Activated CD4-positive, CD25-positive, alpha-beta regulatory T cell (primary cell): Measurements from ENCODE around the gene SEMA3D.

Experiments used
- DNase-seq, 4 experiments: peaks; one replicate each; lab custom pipeline; 2025; lab: John Stamatoyannopoulos, UW

Gene SEMA3D

DNA sequence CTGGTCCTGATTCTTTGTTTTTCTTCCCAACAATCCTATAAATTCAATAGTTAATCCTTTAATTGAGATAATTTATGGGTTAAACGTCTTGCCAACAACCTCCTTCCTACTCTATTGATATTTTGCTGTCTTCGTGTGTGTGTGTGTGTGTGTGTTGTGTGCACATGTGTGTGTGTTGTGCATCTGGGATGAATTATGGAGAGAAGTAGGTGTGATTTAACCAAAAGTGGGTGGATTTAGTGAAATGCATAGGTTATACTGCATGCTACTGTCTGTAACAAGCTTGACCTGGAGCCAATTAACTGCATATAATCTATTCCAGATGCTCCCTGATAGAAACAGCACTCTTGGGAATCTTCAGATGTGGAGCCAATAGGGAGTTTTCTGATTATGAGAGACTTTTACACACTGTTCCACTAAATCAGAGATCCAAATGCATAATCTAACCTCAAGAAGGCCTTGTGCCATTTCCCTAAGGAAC is 61.2 kb downstream of the SEMA3D start:
- no peak for DNase-seq

DNA sequence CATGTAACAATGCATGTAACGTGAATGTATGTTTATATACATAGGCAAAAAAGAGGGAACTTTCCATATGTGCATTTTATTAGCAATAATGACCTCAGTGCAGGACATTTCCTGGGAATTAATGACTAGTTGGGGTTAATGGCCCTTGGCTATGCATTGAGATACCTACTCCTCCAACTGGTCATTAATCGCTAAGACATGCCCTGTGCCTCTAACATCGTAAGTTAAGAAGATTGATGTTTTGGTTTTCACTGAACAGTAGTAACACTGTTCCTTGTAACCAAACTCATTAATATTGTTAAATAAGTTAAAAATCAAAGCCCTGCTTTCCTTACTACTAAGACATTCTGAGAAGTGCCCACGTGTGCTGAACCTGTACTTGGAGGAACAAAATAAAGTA is 61.7 kb downstream of the SEMA3D start:
- no peak for DNase-seq

DNA sequence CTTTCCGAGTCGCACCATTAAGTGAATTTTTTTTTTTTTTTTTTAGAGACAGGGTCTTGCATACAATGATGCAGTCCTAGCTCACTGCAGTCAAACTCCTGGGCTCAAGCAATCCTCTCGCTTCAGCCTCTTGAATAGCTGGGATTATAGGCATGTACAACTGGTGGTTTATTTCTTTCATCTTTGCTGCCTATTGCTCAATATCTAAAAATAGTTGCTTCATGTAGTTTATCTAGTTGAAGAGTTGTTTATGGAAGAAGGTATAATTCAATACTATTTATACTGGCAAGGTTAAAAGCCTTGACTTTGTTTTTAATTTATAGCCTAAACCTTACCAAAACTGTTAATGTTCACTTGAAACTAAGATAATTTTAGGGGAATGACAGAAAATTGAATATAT is 66.9 kb downstream of the SEMA3D start:
- DNase-seq = no peak

DNA sequence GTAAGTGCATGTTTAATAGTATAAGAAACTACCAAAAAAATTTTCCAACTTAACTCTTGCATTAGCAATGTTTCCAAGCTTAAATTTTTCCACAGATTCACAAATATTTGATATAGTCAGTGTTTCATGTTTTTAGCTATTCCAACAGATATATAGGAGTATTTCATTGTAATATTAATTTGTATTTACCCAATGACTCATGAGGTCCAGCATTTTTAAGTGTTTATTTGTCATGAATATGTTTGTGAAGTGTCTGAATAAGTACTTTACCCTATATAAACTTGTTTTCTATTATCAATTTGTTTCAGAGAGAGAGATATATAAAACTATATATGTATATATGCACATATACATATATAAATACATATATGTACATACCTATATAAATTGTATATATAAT is 71.0 kb downstream of the SEMA3D start:
- no peak for DNase-seq

DNA sequence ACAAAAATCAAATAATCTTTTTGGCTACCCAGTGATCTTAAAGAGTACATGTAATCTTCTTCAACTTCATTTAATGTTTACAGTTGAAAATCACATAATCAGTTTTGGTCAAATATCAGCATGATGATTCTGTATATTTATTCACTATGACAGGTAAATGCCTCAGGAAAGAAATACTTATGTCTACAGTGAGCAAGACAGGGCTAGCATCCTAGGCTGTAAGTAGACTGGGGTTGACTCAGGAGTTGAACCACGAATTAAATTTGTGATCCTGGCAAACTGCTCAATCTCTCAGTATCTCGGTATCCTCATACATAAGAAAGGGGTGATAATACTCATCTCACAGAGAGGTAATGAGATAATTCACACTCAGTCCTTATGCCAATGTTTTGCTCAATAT is 71.8 kb downstream of the SEMA3D start:
- DNase-seq = no peak

DNA sequence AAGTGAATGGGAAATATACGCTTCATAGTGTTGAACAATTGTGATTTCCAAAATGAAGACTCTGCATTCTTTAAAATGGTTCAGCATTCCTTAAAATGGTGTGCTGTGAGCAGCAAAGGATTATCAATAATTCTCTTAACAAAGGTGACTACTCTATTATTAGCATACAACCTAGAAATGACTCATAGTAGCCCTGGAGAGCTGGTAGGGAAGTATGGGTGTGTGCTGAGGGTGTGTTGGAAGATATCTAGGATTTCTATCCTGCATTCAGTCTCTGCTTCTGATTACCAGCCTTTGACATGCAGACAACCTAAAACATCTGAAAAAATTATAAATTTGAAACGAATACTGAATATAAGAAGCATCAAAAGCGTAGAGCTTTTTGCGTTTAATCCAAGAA is 72.5 kb downstream of the SEMA3D start:
- no peak for DNase-seq

DNA sequence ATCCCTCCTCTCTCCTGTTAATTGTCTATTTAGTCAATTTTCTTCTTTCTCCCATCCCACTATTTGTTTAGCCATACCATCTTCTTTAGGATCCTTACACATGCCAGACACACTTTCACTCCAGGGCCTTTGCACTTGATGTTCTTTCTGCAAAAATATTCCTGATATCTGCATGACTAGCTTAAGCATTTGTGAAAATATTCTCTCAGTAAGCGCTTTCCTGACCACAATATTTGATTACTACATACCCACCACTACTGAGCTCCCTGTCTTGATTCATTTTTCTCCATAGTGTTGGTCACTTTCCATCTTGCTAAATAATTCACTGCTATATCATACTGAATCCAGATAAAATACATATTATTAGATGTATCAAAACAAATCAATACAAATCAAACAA is 75.1 kb downstream of the SEMA3D start:
- no peak for DNase-seq

DNA sequence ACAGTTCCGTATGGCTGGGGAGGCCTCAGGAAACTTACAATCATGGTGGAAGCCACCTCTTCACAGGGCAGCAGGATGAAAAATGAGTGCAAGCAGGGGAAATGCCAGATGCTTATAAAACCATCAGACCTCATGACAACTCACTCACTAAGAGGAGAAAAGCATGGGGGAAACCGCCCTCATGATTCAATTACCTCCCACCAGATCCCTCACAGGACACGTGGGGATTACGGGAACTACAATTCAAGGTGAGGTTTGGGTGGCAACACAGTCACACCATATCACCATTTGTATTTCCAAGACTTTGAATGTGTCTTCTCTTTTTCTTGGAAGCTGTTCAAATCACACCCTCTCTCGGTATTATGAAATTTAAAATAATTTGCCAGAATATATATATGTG is 80.1 kb downstream of the SEMA3D start:
- DNase-seq = no peak

DNA sequence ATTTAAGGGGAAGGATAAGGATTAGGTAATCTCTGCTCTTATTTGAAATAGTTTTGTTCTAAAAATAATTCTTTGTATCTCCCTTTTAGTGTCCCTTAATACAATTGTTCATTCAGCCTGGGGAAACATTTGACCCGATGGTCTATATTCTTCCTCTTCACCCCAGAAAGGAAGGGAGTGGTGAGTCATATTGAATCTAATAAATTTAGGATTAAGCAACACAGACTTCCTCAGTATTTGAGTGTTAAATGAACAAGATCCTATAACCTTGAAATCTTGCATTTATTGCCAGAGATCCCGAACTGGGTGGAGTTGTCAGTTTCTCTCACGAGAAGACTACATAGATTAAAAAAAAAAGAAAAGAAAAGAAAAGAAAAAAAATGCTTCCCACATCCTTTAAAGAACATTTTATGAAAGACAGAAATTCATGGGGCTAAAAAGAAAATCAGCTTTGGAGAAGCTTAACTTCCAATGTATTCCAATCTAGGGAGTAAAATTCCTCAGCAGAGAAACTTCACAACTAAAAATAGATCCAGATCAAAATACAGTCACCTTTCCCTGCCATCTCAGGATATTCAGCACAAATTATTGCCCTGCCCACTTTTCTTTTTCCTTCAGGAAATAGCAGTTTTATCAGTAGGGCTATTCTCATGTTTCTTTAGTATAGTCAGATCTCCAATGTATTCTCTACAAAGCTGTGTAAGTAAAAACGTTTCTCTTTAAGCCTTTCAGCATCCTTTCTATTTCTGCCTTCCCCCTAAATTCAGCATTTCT is 82.2 kb downstream of the SEMA3D start:
- no peak for DNase-seq

DNA sequence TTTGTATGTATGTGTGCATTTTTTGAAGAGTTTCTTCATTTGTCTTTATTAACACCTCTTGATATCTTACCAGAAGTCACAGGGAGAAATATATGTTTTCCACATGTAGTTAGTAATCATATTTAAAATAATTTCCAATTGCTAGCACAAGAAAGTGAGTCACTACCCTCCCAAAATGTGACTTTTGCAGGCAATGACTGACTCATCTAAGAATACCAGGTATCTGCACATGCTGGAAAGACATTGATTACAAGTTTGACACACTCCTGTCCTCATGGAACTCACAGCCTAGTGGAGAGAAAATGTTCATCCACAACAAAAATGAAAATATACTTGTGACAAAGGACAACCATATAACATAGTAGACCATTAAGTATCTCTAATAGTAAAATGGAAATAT is 82.9 kb downstream of the SEMA3D start:
- DNase-seq = no peak

DNA sequence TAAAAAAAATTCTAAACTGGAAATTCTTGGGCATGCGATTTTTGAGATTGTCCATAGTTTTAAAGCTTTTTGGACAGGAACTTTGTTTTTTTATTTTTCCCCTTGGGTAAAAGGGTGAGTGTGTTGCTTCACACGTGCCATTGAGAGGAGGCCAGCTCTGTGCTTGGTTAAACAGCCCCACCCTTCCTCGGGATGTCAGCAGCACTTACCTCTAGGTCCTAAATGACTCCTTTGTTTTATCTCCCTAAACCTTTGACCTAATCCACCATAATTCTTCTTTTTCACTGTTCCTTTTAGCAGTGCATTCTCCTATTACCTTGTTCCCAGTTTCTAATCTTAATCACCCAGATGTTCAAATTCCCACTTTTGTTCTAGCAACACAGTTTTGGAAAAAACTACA is 83.5 kb downstream of the SEMA3D start:
- no peak for DNase-seq

DNA sequence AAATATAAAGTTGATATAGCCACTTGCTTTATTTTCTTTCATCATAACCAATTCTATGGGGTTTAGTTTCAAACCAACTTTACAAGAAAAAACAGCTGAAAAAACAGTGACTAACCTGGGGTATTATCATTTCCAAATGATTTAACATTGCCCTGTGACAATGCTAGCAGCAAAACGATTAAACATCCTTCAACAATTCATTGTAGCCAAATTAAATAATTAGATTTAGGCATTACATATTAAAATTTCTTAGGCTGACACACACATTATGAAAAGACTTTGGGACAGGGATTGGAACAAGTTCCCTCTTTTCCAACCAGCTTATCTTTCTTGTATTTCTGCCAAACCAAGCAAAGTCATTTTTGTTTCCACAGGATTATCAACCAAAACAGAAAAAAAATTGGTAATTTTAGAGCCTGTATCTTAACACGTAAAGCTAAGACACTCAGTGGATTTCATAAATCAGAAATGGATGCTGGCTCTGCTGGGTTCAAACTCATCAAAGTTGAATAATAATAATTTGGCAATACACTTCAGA is 84.0 kb downstream of the SEMA3D start:
- no peak for DNase-seq

DNA sequence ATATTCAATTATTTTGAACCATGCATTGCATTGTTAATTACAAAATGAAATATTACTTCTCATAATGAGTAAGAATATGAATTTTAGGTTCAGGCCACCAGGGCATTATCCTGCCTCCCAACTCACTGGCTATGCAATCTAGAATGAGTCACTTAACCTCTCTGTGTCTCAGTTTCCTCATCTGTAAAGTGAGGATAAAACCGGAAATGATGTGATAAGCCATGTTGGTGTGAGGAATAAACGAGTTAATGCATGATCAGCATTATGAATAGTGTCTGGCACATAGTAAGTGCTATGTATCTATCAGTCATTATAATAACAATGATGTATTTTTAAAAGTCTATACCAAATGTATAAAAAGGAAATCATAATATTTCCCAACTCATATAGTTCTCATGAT is 85.5 kb downstream of the SEMA3D start:
- DNase-seq = no peak

DNA sequence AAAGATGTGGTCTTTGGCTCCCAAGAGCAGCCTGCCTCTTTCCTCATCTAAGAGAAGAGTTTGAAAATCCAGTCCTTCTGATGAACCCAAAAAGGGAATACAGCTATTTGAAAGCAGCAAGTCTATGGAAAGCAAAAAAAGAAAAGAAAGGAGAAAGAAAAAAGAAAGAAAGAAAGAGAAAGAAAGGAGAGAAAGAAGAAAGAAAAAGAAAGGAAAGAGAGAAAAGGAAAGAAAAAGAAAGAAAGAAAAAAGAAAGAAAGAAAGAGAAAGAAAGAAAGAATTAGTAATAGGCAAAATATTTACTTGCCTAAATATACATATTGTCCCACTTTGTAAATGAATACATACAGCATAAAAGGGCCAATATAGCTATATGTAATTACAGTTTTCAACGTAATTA is 89.0 kb downstream of the SEMA3D start:
- no peak for DNase-seq

DNA sequence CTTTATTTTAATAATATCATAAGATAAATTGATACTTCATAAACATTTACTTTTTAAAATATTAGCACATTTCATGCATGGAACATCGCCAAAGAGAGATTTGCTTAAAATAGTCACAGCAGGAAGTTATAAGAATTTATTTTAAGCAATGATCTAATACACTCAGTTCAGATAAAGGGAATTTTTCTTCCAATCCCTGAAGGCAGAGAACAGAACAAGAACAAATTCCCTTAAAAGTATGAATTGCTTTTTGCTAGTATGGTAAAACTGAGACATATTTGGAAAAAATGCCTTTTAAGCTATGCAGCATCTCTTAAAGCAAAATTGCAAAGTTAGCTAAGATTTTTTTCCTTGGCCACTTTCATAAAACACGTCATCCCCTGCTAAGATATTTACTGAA is 91.0 kb downstream of the SEMA3D start:
- DNase-seq = no peak

DNA sequence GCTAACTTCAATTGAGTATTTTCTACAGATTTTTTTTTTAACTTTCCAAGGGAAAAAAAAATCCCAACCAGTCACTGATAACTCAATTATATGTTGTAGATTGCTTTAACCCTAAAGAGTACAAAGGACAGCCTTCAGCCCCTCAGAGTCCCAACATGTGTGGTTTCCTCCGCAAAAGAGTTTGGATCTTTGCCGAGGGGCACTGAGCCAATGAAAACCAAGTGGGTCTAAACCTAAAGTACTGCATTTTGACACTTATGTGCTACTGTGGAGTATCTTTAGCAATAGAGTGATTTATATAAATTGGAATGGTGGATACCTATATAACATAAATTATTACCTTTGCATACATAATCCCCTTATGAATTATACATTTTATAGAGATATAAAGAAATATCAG is 91.5 kb downstream of the SEMA3D start:
- no peak for DNase-seq

DNA sequence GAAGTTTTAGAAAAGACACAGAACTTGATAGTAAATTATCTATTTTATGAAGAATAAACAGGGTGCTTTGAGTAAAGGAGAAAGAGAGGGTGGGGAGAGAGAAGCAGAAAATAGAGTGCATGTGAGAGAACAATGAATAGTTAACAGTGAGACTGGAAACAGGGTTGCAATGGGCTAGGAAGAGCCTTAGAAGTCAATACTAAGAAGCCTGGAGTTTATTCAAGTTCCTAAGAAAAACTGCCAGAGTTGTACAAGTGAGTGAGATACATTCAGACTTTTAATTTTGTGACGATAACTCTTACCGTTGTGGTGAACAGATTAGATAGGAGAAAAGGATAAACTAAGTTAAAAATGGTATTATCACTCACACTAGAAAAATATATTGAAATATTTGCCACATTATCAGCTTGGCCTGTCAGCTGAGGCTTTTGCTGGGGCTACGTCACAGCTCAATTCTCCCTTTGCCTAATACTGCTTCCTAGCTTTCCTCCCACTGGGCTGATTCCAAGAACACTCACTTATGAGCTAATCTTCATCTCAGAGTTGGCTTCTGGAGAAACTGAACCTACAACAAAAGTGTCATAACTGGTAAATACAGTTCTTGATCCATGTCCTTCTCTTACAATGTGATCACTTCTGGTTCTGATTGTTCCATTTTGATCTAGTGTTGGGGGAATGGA is 92.7 kb downstream of the SEMA3D start:
- DNase-seq = no peak

DNA sequence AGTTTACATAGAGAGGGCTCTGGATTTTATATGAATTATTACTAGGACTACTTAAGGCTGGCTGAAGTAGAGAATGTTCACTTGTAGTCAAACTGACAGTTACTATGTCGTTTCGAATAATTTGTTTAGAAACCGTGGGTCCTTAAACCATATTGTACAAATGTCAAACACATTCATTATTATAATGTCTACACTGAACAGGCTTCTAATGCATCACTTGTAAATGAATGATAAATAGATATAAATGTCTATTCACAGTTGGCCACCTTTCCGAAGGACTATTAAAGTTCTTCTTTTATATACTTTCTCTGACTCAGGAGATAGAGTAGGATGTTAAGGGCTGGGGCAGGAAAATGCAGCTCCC is 95.3 kb downstream of the SEMA3D start:
- DNase-seq = no peak

DNA sequence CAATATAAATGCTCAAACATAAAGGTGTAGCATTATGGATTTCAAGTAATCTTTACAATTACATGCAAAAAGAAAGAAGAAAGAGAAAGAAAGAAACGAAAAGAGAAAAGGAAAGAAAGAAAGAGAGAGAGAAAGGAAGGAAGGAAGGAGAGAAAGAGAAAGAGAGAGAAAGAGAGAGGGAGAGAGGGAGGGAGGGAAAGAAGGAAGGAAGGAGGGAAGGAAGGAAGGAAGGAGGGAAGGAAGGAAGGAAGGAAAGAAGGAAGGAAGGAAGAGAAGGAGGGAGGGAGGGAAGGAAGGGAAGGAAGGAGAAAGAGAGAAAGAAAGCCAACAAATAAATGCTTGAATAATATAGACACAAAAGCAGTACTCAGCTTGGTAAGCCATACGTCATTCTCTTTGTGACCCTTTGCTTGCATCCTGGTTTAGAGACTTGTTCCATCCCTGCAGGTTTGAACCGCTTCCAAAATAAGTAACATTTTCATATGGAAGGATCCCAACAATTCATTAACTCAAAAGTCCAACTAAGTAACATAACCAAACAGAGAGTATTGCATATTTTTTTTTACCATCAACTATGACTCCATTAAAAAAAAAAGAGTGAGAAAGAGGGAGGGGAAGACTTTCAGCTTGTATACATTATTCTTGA is 95.8 kb downstream of the SEMA3D start:
- no peak for DNase-seq

DNA sequence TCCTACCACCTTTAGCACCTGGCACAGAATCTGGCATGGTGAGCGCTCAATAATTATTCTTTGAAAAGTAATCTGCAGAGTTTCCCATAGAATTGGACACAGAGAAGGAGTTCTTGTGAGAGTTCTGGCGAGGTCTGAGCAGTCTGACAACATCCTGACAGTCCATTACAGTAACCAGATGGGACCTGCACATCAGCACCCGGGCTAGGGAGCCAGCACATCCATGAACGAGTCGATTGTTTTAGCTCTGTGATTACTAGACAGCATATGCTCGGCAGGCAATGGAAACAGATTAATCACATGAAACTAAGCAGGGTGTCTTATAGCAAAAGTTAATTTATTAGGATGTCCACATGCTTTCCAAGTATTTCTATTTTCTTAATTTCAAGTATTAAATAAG is 96.7 kb downstream of the SEMA3D start:
- DNase-seq = no peak

DNA sequence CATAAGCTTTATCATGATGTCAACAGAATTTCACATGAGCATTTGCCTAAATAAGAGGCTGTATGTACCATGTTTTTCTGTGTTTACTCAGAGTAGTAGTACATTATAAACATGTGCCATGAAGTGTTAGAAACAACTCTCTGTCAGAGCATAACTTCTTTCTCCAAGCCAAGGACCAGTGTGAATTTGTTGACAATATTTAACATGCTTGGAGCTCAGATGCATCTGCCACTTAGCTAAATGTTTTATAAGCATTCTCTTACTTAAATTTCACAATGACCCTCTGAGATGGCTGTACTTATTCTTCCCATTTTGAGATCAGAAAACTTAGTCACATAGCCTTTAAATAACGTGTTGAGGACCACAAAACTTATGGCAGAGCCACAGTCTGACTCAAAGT is 105.0 kb downstream of the SEMA3D start:
- DNase-seq = no peak

DNA sequence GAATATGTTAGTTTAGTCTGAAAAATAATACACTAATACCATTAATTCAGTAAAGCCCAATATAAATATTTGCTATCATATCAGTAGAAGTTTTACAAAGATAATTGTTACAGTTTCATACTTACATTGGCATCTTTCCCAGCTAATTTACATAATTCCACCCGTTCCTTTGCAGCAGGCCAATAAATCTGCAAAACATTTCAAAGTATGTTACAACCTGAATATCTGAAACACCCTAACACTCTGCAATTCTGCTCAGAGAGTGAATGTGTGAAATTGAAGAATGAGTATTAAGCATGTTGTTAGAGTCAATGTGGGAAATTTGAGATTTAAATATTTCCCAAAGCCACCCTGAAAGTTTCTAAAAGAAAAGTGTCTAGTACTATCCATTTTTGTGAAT is 105.5 kb downstream of the SEMA3D start:
- DNase-seq = no peak

DNA sequence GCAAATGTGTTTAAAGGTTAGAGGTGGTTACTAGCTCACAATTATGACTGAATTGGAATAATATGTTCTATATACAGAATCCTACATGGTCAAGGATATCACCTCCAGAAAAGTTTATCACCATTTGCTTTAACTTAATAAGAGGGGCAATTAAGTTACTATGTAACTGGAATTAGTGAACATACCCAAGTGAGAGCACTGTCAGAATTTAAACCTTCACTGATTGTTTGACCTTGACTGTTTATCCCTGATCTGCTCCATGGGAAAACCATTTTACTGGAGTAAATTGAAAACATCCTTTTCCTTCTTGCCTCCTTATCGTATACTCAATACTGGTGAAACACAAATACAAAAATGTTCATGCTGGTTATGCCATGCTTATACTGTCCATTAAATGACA is 107.4 kb downstream of the SEMA3D start:
- DNase-seq = no peak
